Adipocyte (in vitro differentiated cells): ENCODE data around the gene SLC35E4.

Experiments
- DNase-seq: peaks from one replicate; pipeline ENCODE4 v3.0.0-alpha.2; 2015; ENCODE audit warnings: low read depth
- H3K27me3 ChIP-seq: replicated peaks from 2 replicates; pipeline ENCODE4 v1.7.0; 2013; ENCODE audit warnings: mild to moderate bottlenecking, low read length, moderate library complexity; ENCODE audit not compliant: control insufficient read depth, insufficient read depth
- H3K36me3 ChIP-seq: 2 replicates; pipeline ENCODE4 v1.7.0; 2013; ENCODE audit warnings: low read length, mild to moderate bottlenecking, moderate library complexity; ENCODE audit not compliant: control insufficient read depth, insufficient read depth, severe bottlenecking
- H3K4me1 ChIP-seq: 2 replicates; pipeline ENCODE4 v1.7.0; 2013; ENCODE audit warnings: mild to moderate bottlenecking, low read length, moderate library complexity; ENCODE audit not compliant: control insufficient read depth, insufficient read depth
- H3K4me3 ChIP-seq: 2 replicates; pipeline ENCODE4 v1.7.0; 2013; ENCODE audit warnings: mild to moderate bottlenecking, low read length, moderate library complexity
- H3K9ac ChIP-seq: 2 replicates; pipeline ENCODE4 v1.7.0; 2013; ENCODE audit warnings: mild to moderate bottlenecking, low read length, moderate library complexity
- H3K9me3 ChIP-seq: 2 replicates; pipeline ENCODE4 v1.7.0; 2013; ENCODE audit warnings: mild to moderate bottlenecking, low read length, moderate library complexity; ENCODE audit not compliant: control insufficient read depth

Gene SLC35E4

DNA sequence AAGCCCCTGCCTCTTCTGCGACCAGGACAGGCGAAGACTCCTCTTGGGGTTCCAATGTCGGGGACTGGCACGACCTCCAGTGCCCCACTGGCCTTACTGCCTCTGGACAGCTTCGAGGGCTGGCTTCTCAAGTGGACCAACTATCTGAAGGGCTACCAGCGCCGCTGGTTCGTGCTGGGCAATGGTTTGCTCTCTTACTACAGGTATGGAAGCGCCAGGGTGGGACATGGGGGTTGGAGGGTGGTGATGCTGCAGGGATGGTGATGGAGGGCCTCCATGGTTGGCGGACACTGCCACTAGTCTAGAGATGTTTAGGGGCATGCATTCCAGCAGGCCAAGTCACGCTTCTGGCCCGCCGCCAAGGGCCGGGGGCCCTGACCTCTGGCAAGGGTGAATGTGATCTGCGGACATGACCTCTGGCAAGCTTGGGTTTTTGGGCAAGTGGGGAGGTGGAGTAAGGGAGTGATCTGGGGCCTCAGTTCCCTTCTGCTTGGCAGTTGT lies 59.8 kb downstream of the SLC35E4 start:
- peak overlapping the region; percentile 82 for H3K4me3 ChIP-seq
- peak overlapping the region; percentile 76 for H3K9ac ChIP-seq
- H3K36me3 ChIP-seq, result no peaks in the 10 kb centered on the region
- peaks cover 17% of the 10 kb centered on the region for H3K4me1 ChIP-seq
- no peaks in the 10 kb centered on the region for H3K27me3 ChIP-seq
- H3K9me3 ChIP-seq, result no peaks in the 10 kb centered on the region
- DNase-seq, result no peak

GRCh38 chr22:30695871-30696655 lies 60.5 kb downstream of the SLC35E4 start:
- H3K36me3 ChIP-seq, result no peaks in the 10 kb centered on the region
- H3K9ac ChIP-seq, result no peak overlapping the region
- DNase-seq, result no peak
- no peak overlapping the region for H3K4me3 ChIP-seq
- peaks cover 17% of the 10 kb centered on the region for H3K4me1 ChIP-seq
- no peaks in the 10 kb centered on the region for H3K9me3 ChIP-seq
- H3K27me3 ChIP-seq, result no peaks in the 10 kb centered on the region
